IMR-90 (cell line): Measurements from ENCODE around the gene PCIF1. TPM values are rescaled to one million over a fixed set of nuclear protein-coding genes. Genes with fewer than 3 reads are reported as not detected.

Experiments used
- ATAC-seq: fragments of 200-7000 bp; cut with Tn5 transposase; 2 replicates; pipeline ENCODE4 v1.9.1; 2020; ENCODE audit warnings: low read depth, mild to moderate bottlenecking, moderate library complexity
- BruUV-seq: library from RNA; stranded (reverse); fragments of 400-500 nt; replicated peaks from 2 replicates; lab custom pipeline; 2021; lab: Mats Ljungman, UMichigan
- CTCF ChIA-PET: fragments of 300-600 bp; formaldehyde crosslinking; extraction: SDS; loops from one replicate; lab custom pipeline; 2021; ENCODE audit warnings: antibody characterized with exemption; lab: Yijun Ruan, JAX
- POLR2A ChIA-PET: fragments of 300-600 bp; sonication (Branson Sonifier 250); formaldehyde crosslinking; loops from one replicate; lab custom pipeline; 2022; ENCODE audit warnings: antibody characterized with exemption; ENCODE audit not compliant: unreplicated experiment; lab: Charles Lee
- DNase-seq: peaks from one replicate; pipeline ENCODE4 v3.0.0; 2013
- H2AFZ ChIP-seq: replicated peaks from 2 replicates; pipeline ENCODE3; 2013; ENCODE audit warnings: low read length, mild to moderate bottlenecking; ENCODE audit not compliant: poor library complexity
- H2AK5ac ChIP-seq: 2 replicates; pipeline ENCODE4 v1.6.1; 2013; ENCODE audit warnings: low read depth, low read length, inconsistent platforms
- H2AK9ac ChIP-seq: replicated peaks from 2 replicates; pipeline ENCODE3; 2013; ENCODE audit warnings: mild to moderate bottlenecking, low read depth, low read length, moderate library complexity; ENCODE audit not compliant: poor library complexity
- H2BK120ac ChIP-seq: 2 replicates; pipeline ENCODE4 v1.6.1; 2013; ENCODE audit warnings: low read depth, low read length, inconsistent platforms
- H2BK15ac ChIP-seq: 3 replicates; pipeline ENCODE4 v1.6.1; 2013; ENCODE audit warnings: low read depth, low read length, inconsistent platforms
- H2BK20ac ChIP-seq: 2 replicates; pipeline ENCODE4 v1.6.1; 2013; ENCODE audit warnings: low read depth, mild to moderate bottlenecking, inconsistent platforms, low read length, moderate library complexity
- H2BK5ac ChIP-seq: 2 replicates; pipeline ENCODE4 v1.6.1; 2013; ENCODE audit warnings: mild to moderate bottlenecking, low read depth, low read length, inconsistent platforms; ENCODE audit not compliant: poor library complexity, severe bottlenecking
- H3K14ac ChIP-seq: replicated peaks from 2 replicates; pipeline ENCODE4 v1.6.1; 2013; ENCODE audit warnings: low read depth, low read length, inconsistent platforms
- H3K18ac ChIP-seq: 2 replicates; pipeline ENCODE4 v1.6.1; 2013; ENCODE audit warnings: low read depth, low read length, control low read depth
- H3K23ac ChIP-seq: 2 replicates; pipeline ENCODE4 v1.6.1; 2013; ENCODE audit warnings: low read depth, low read length, inconsistent platforms
- H3K27ac ChIP-seq: 2 replicates; pipeline ENCODE4 v1.5.1; 2013; ENCODE audit warnings: mild to moderate bottlenecking, control low read depth, low read length; ENCODE audit not compliant: insufficient read depth
- H3K27me3 ChIP-seq: 2 replicates; pipeline ENCODE4 v1.6.1; 2013; ENCODE audit warnings: low read length; ENCODE audit not compliant: control insufficient read depth, insufficient read depth
- H3K36me3 ChIP-seq: 2 replicates; pipeline ENCODE4 v1.6.1; 2013; ENCODE audit warnings: low read length, mixed read lengths; ENCODE audit not compliant: control insufficient read depth, insufficient read depth
- H3K4ac ChIP-seq: 2 replicates; pipeline ENCODE4 v1.6.1; 2013; ENCODE audit warnings: low read depth, low read length, inconsistent platforms
- H3K4me1 ChIP-seq: 2 replicates; pipeline ENCODE4 v1.6.1; 2013; ENCODE audit warnings: low read length, mixed read lengths; ENCODE audit not compliant: control insufficient read depth, insufficient read depth
- H3K4me2 ChIP-seq: 2 replicates; pipeline ENCODE4 v1.6.1; 2013; ENCODE audit warnings: low read depth, mild to moderate bottlenecking, control low read depth, low read length, moderate library complexity
- H3K4me3 ChIP-seq: 2 replicates; pipeline ENCODE4 v1.5.1; 2013; ENCODE audit warnings: low read depth, mild to moderate bottlenecking, control low read depth, low read length, moderate library complexity; ENCODE audit not compliant: insufficient read depth
- H3K56ac ChIP-seq: 2 replicates; pipeline ENCODE4 v1.6.1; 2013; ENCODE audit warnings: low read length, inconsistent platforms; ENCODE audit not compliant: insufficient read depth; ENCODE audit errors: extremely low read depth
- H3K79me1 ChIP-seq, 2 experiments: 2 replicates each; pipeline ENCODE4 v1.6.1; 2013; ENCODE audit warnings: low read length in 2 of 2, inconsistent platforms in 1 of 2, low read depth in 1 of 2
- H3K9ac ChIP-seq: 2 replicates; pipeline ENCODE4 v1.6.1; 2013; ENCODE audit warnings: low read depth, low read length, control low read depth
- H3K9me1 ChIP-seq: 2 replicates; pipeline ENCODE4 v1.6.1; 2013; ENCODE audit warnings: low read length, inconsistent platforms; ENCODE audit not compliant: insufficient read depth
- H3K9me3 ChIP-seq: 2 replicates; pipeline ENCODE4 v1.6.1; 2013; ENCODE audit warnings: low read length; ENCODE audit not compliant: control insufficient read depth, insufficient read depth
- H4K20me1 ChIP-seq: 2 replicates; pipeline ENCODE4 v1.6.1; 2013; ENCODE audit warnings: low read length, inconsistent platforms; ENCODE audit not compliant: insufficient read depth
- H4K5ac ChIP-seq: 2 replicates; pipeline ENCODE4 v1.6.1; 2013; ENCODE audit warnings: mild to moderate bottlenecking, low read depth, low read length, control low read depth
- H4K8ac ChIP-seq, 2 experiments: 2 replicates each; pipeline ENCODE4 v1.6.1; 2013; ENCODE audit warnings: low read depth in 2 of 2, low read length in 2 of 2, control low read depth in 1 of 2, inconsistent platforms in 1 of 2
- H4K91ac ChIP-seq: 2 replicates; pipeline ENCODE4 v1.6.1; 2013; ENCODE audit warnings: low read depth, low read length, inconsistent platforms; ENCODE audit not compliant: insufficient read depth
- BHLHE40 ChIP-seq: fragments of 150-350 bp; IDR thresholded peaks from 2 replicates; pipeline ENCODE4 v1.6.1; 2016; ENCODE audit warnings: mild to moderate bottlenecking, low read depth, low read length
- CHD1 ChIP-seq: IDR thresholded peaks from 2 replicates; pipeline ENCODE4 v1.6.1; 2012; ENCODE audit warnings: low read depth, low read length, improper control_type of control experiment
- CTCF ChIP-seq: conservative IDR thresholded peaks from 2 replicates; pipeline ENCODE4 v1.5.1; 2012; ENCODE audit warnings: mild to moderate bottlenecking, low read depth, low read length, improper control_type of control experiment
- ELK1 ChIP-seq: fragments of 150-350 bp; IDR thresholded peaks from 2 replicates; pipeline ENCODE4 v1.6.1; 2016; ENCODE audit warnings: low read depth, mild to moderate bottlenecking, low read length, moderate library complexity, borderline replicate concordance
- FOS ChIP-seq: fragments of 150-350 bp; IDR thresholded peaks from 2 replicates; pipeline ENCODE4 v1.6.1; 2016; ENCODE audit warnings: low read depth, low read length
- MAZ ChIP-seq: IDR thresholded peaks from 2 replicates; pipeline ENCODE4 v1.6.1; 2012; ENCODE audit warnings: low read depth, mild to moderate bottlenecking, low read length, improper control_type of control experiment, moderate library complexity, borderline replicate concordance
- NFE2L2 ChIP-seq: fragments of 150-350 bp; IDR thresholded peaks from 2 replicates; pipeline ENCODE4 v1.6.1; 2016; ENCODE audit warnings: low read depth, mild to moderate bottlenecking, low read length
- POLR2A ChIP-seq: IDR thresholded peaks from 2 replicates; pipeline ENCODE4 v1.6.1; 2012; ENCODE audit warnings: mild to moderate bottlenecking, low read depth, low read length
- RCOR1 ChIP-seq: IDR thresholded peaks from 2 replicates; pipeline ENCODE4 v1.6.1; 2012; ENCODE audit warnings: mild to moderate bottlenecking, low read length, improper control_type of control experiment; ENCODE audit not compliant: insufficient replicate concordance
- RFX5 ChIP-seq: IDR thresholded peaks from 2 replicates; pipeline ENCODE4 v1.8.0; 2012; ENCODE audit warnings: low read depth, mild to moderate bottlenecking, low read length, moderate library complexity
- SMC3 ChIP-seq: fragments of 150-350 bp; IDR thresholded peaks from 2 replicates; pipeline ENCODE4 v1.6.1; 2016; ENCODE audit warnings: low read depth, mild to moderate bottlenecking, antibody characterized with exemption, low read length, moderate library complexity
- USF2 ChIP-seq: fragments of 150-350 bp; IDR thresholded peaks from 2 replicates; pipeline ENCODE4 v1.6.1; 2017; ENCODE audit warnings: mild to moderate bottlenecking, antibody characterized with exemption, low read length, low read depth
- WGBS, 2 experiments: methylation state at CpG; one replicate each; pipeline versions ENCODE4 v1.1.5 to v1.1.7; 2013; ENCODE audit warnings: missing lambda C conversion rate in 2 of 2; ENCODE audit not compliant: insufficient read length in 1 of 2; ENCODE audit errors: extremely low coverage in 2 of 2; 5-methylcytosine and 5-hydroxymethylcytosine counted together
- dilution Hi-C: fragments of 300-500 bp; cut with HindIII; formaldehyde crosslinking; loops from one replicate; pipeline ENCODE4 v1.14.3; 2018; ENCODE audit warnings: low sequenced_read_pairs; ENCODE audit not compliant: unreplicated experiment
- in situ Hi-C: fragments of 300-500 bp; cut with MboI; formaldehyde crosslinking; loops from 3 replicates; pipeline ENCODE4 v1.14.3; 2019; ENCODE audit warnings: low sequenced_read_pairs, inconsistent platforms, mixed read lengths
- intact Hi-C: fragments of 100-400 bp; cut with micrococcal nuclease; formaldehyde crosslinking; loops from 2 replicates; pipeline ENCODE4 v1.10.0; 2022
- polyA plus RNA-seq, 3 experiments: library from polyadenylated mRNA; depleted of rRNA; stranded (reverse); fragments of >200 nt; gene quantifications; 2 replicates each; pipeline ENCODE4 v1.2.3, GENCODE V29; 2012; ENCODE audit warnings: low replicate concordance in 1 of 3
- total RNA-seq: library from RNA; depleted of rRNA; stranded (reverse); fragments of >200 nt; gene quantifications from 2 replicates; pipeline ENCODE4 v1.2.3, GENCODE V29; 2012

The PCIF1 gene
- total and polyA plus RNA-seq, 2 of the 4 experiments (the other 2 are of a cell fraction): 5.4 to 18.3 TPM

DNA sequence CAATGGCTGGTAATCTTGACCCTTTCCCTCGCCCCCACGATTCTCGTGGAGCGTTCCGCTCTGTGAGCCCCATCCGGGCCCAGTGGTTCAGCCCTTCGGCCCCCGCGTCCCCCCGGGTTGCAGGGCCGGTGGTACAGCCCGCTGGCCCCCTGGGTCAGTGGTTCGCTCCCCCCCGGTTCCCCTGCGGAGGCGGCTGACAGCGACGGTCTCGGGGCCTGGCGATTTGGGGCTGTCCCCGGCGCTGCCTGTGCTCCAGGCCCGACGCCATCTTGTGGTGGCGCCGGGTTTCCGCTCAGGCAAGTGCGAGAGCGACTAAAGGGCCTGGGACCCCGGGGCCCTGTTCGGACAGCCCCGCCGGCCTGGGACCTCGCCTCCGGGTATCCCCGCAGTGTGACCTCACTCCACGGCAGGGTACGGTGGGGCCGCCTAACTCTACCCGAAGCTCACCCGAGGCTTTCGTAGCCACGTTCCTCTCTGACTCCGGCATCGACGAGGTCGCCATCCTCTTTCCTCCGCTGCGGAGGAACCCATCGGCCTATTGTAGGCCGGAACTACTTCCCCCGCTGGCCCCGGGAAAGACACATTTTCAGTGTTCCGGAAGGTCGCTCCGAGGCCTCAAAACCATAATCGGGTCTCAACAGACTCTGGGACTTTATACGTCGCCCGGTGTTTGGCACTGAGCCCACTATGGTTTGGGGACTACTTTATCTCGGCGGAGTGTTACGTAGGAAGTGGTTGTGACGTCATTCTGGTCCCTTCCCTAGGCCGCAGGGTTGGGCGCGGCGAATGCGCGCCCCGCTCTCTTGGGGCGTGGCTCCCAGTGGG is 37.4 kb downstream of the PCIF1 start, which contains the start of gene ZNF335:
Gene ZNF335 (minus strand): TSS at position 529 of the 825 bp plus-strand sequence. CDS start 793 bp downstream, outside the sequence.
- no TSS peak for BruUV-seq
- H3K79me1 ChIP-seq: peaks cover 14 to 47% of the 10 kb centered on the region in 2 experiments; a peak in 3 of 4 replicates

More for the DNA sequence above, 37.4 kb downstream of the PCIF1 start, which contains the start of gene ZNF335:
- in situ Hi-C loops: no loop called here
- peak within 1 kb of the TSS; percentile 97 for H3K18ac ChIP-seq
- H4K91ac ChIP-seq: peak within 1 kb of the TSS; percentile 100
- peak within 1 kb of the TSS; percentile 100 for H2BK15ac ChIP-seq
- no peaks in the 10 kb centered on the region for H3K27me3 ChIP-seq
- peak within 1 kb of the TSS; percentile 98 for H2BK5ac ChIP-seq
- peak within 1 kb of the TSS; percentile 99 for H2BK120ac ChIP-seq
- peak within 1 kb of the TSS; percentile 97 for H3K27ac ChIP-seq
- H4K20me1 ChIP-seq: peaks cover 28% of the 10 kb centered on the region
- ATAC-seq (peak; percentile 89), DNase-seq (peak; percentile 96)
- ChIA-PET POLR2A (interaction anchor here (1.3 kb wide), 1 partner anchor 38 kb away, joined by 3 read pairs; no protein-coding TSS in a partner anchor), CTCF (interaction anchor here (2.6 to 3.0 kb wide), 2 partner anchors 12 to 14 kb away, joined by 10 to 13 read pairs; no protein-coding TSS in a partner anchor)
- H3K9ac ChIP-seq: peak within 1 kb of the TSS; percentile 95
- intact Hi-C loops: loop anchor here (5.0 kb wide), 3 partner anchors 80 to 430 kb away; partner anchors contain the start of genes CTSA, NCOA5 and NEURL2
- H3K4me1 ChIP-seq: peaks cover 13% of the 10 kb centered on the region
- H3K4me3 ChIP-seq: peak within 1 kb of the TSS; percentile 67
- peak within 1 kb of the TSS; percentile 100 for H3K56ac ChIP-seq
- no peaks in the 10 kb centered on the region for H3K9me3 ChIP-seq
- peak within 1 kb of the TSS; percentile 95 for H3K4me2 ChIP-seq
- H4K8ac ChIP-seq: peak within 1 kb of the TSS; percentile 91 to 99
- H3K4ac ChIP-seq: peak within 1 kb of the TSS; percentile 99
- peak within 1 kb of the TSS; percentile 100 for H3K14ac ChIP-seq
- dilution Hi-C loops: no loop called here
- H2AK9ac ChIP-seq: peak within 1 kb of the TSS; percentile 99
- peak within 1 kb of the TSS; percentile 95 for H4K5ac ChIP-seq
- peak; percentile 85; the same call in 1 of the 2 replicates for TF ChIP-seq MAZ
- TF ChIP-seq SMC3: no peak
- peak; percentile 96 for TF ChIP-seq POLR2A
- 0 out of 2 replicates have a peak, but pooled peaks have one; percentile 2 for TF ChIP-seq ELK1
- peak; percentile 98; the same call in 1 of the 2 replicates for TF ChIP-seq CHD1
- TF ChIP-seq RFX5: no peak
- TF ChIP-seq FOS: no peak; the same call in 1 of the 2 replicates
- peak; percentile 3 for TF ChIP-seq RCOR1
- TF ChIP-seq CTCF: peak; percentile 17; the same call in 1 of the 2 replicates
- peak; percentile 97 for TF ChIP-seq BHLHE40
- TF ChIP-seq USF2: no peak
- TF ChIP-seq NFE2L2: 0 out of 2 replicates have a peak, but pooled peaks have one; percentile 1
- peaks cover 17% of the 10 kb centered on the region; the same call in 1 of the 2 replicates for H3K9me1 ChIP-seq
- peak within 1 kb of the TSS; percentile 90 for H2AK5ac ChIP-seq
- H2AFZ ChIP-seq: peak within 1 kb of the TSS; percentile 100
- H3K23ac ChIP-seq: peak within 1 kb of the TSS; percentile 94
- WGBS, 2 experiments: 1% methylated on average over 49 of the region's 72 CpGs; no CpG with 5 or more reads in 1 of the 2 experiments
- peak within 1 kb of the TSS; percentile 97 for H2BK20ac ChIP-seq
- H3K36me3 ChIP-seq: peaks cover 24% of the 10 kb centered on the region
